GM19463 (cell line): ENCODE data around the gene ATAD3C.
"Not testable (repeated sequence)": the region's sequence is repeated elsewhere in the genome, so short reads cannot be mapped to it uniquely, and the experiment has no call there.

Source experiments
- ATAC-seq: cut with Tn5 transposase; IDR thresholded peaks from one replicate; pipeline ENCODE4 v1.9.1; 2021; ENCODE audit warnings: mild to moderate bottlenecking, moderate library complexity; ENCODE audit not compliant: unreplicated experiment

Gene ATAD3C

GRCh38 chr1:1468196-1468985 lies 18.9 kb downstream of the ATAD3C start:
- ATAC-seq: not testable (repeated sequence)

GRCh38 chr1:1470626-1471388 lies 21.3 kb downstream of the ATAD3C start:
- no peak for ATAC-seq

- peak; percentile 88 for ATAC-seq
Measured at GRCh38 chr1:1471389-1472052, 22.0 kb downstream of the ATAD3C start, which contains the start of gene ATAD3B. ATAD3B (plus strand) TSS chr1:1471765; CDS start chr1:1471885, 120 bp downstream.

- not testable (repeated sequence) for ATAC-seq
Measured at GRCh38 chr1:1472053-1472876, 22.8 kb downstream of the ATAD3C start.

GRCh38 chr1:1476011-1476410 lies 26.5 kb downstream of the ATAD3C start:
- ATAC-seq: not testable (repeated sequence)

GRCh38 chr1:1477206-1477605 lies 27.7 kb downstream of the ATAD3C start:
- no peak for ATAC-seq

- no peak for ATAC-seq
Measured at GRCh38 chr1:1479547-1480487, 30.3 kb downstream of the ATAD3C start.

- not testable (repeated sequence) for ATAC-seq
Measured at GRCh38 chr1:1480488-1480867, 31.0 kb downstream of the ATAD3C start.

- not testable (repeated sequence) for ATAC-seq
Measured at GRCh38 chr1:1481811-1482210, 32.3 kb downstream of the ATAD3C start.

- ATAC-seq: no peak
Measured at GRCh38 chr1:1482856-1483255, 33.4 kb downstream of the ATAD3C start.

- ATAC-seq: no peak
Measured at GRCh38 chr1:1483714-1484113, 34.2 kb downstream of the ATAD3C start.

- not testable (repeated sequence) for ATAC-seq
Measured at GRCh38 chr1:1484976-1485750, 35.7 kb downstream of the ATAD3C start.

GRCh38 chr1:1485755-1486317 lies 36.3 kb downstream of the ATAD3C start:
- not testable (repeated sequence) for ATAC-seq

GRCh38 chr1:1487701-1488100 lies 38.2 kb downstream of the ATAD3C start:
- ATAC-seq: no peak

GRCh38 chr1:1489231-1489630 lies 39.7 kb downstream of the ATAD3C start:
- no peak for ATAC-seq

GRCh38 chr1:1489861-1490260 lies 40.4 kb downstream of the ATAD3C start:
- no peak for ATAC-seq

GRCh38 chr1:1490633-1491230 lies 41.2 kb downstream of the ATAD3C start:
- no peak for ATAC-seq

- no peak for ATAC-seq
Measured at GRCh38 chr1:1491601-1492000, 42.1 kb downstream of the ATAD3C start.
